Muscle of leg (tissue), 11 donors: ENCODE measurements around the gene CDKAL1. TPM values are rescaled to one million over a fixed set of nuclear protein-coding genes. Genes with fewer than 3 reads are reported as not detected.
"Not testable (repeated sequence)": the region's sequence is repeated elsewhere in the genome, so short reads cannot be mapped to it uniquely, and the experiment has no call there.

Source experiments
- DNase-seq: peaks from one replicate; pipeline ENCODE4 v3.0.0; 2013
- H3K27ac ChIP-seq: one replicate; pipeline ENCODE4 v1.5.1; 2013; ENCODE audit warnings: mild to moderate bottlenecking, low read length, control low read depth
- H3K27me3 ChIP-seq: one replicate; pipeline ENCODE4 v1.6.1; 2013; ENCODE audit warnings: low read length; ENCODE audit not compliant: control insufficient read depth, insufficient read depth
- H3K36me3 ChIP-seq: one replicate; pipeline ENCODE4 v1.6.1; 2013; ENCODE audit warnings: low read length; ENCODE audit not compliant: control insufficient read depth, insufficient read depth
- H3K4me1 ChIP-seq: one replicate; pipeline ENCODE4 v1.6.1; 2013; ENCODE audit warnings: low read length; ENCODE audit not compliant: control insufficient read depth, insufficient read depth
- H3K4me3 ChIP-seq: one replicate; pipeline ENCODE4 v1.5.1; 2013; ENCODE audit warnings: low read length, control low read depth
- H3K9me3 ChIP-seq: replicated peaks from 2 replicates; pipeline ENCODE4 v1.6.1; 2013; ENCODE audit warnings: low read depth, low read length; ENCODE audit not compliant: control insufficient read depth
- WGBS: methylation state at CpG from one replicate; pipeline ENCODE4 v1.1.5; 2013; ENCODE audit warnings: missing lambda C conversion rate; ENCODE audit not compliant: insufficient coverage; 5-methylcytosine and 5-hydroxymethylcytosine counted together
- polyA plus RNA-seq, 8 donors: library from polyadenylated mRNA; unstranded; fragments of 120-200 nt; gene quantifications; one replicate each; pipeline versions ENCODE4 v1.2.1 to v1.2.3, GENCODE V29; 2013; ENCODE audit warnings: inconsistent platforms in 1 of 8, low replicate concordance in 1 of 8; ENCODE audit not compliant: insufficient read length in 8 of 8, insufficient read depth in 1 of 8
- total RNA-seq: library from RNA; stranded (reverse); fragments of 120-200 nt; gene quantifications from one replicate; pipeline ENCODE4 v1.2.4, GENCODE V29; 2013

Gene CDKAL1
- total and polyA plus RNA-seq, 9 donors = 11.0 to 23.6 (median 13.0) TPM

DNA sequence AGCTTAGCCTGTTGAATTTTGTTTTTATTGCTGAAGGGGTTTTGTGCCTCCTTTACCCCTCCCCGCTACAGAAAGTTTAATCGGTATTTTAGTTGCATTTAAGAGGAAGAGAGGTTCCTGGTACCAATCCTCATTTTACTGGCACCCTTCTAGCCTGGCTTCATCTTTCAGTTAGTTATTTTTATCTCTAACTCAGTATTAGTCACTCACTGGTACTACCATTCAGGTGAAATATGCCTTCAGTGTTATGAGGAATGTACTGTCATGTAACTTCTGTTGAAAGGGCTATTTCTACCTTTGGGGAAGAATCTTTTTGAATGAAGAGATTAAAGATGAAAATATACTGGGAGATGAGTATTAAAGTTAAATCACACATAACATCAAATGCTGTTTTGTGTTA lies 211.8 kb downstream of the CDKAL1 start:
- no peaks in the 10 kb centered on the region for H3K36me3 ChIP-seq
- no CpG with 5 or more reads among the region's 2 CpGs for WGBS
- no peak overlapping the region for H3K27ac ChIP-seq

DNA sequence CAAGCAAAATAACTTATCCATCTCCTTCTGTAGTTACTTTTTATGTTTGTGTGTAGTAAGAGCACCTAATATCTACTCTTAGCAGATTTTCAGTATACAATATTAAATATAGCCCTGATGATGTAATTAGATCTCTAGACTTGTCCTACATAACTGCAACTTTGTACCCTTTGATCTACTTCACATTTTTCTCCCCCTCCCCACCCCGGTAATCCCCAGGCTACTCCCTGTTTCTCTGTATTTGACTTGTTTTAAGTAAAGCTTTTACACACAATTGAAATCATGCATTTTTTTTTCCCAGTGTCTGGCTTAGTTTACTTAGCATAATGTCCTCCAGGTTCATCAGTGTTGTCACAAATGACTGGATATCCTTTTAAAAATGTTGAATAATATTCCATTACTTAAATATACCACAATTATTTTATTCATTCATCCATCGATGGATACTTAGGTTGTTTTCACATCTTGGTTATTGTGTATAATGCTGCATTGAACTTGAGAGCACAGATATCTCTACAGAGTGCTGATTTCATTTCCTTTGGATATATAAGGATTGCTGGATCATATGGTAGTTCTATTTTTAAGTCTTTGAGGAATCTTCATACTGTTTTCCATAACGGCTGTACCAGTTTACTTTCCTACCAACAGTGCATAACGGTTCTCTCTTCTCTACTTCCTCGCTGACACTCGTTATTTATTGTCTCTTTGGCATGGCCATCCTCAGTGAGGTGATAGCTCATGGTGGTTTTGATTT lies 212.7 kb downstream of the CDKAL1 start:
- Histone ChIP-seq H3K27ac (no peak overlapping the region), H3K4me1 (no peaks in the 10 kb centered on the region), H3K27me3 (no peaks in the 10 kb centered on the region), H3K36me3 (no peaks in the 10 kb centered on the region), H3K9me3 (no peaks in the 10 kb centered on the region), H3K4me3 (no peak overlapping the region)
- WGBS = no CpG with 5 or more reads among the region's 6 CpGs
- DNase-seq = no peak

More for the DNA sequence above, 211.8 kb downstream of the CDKAL1 start:
- Histone ChIP-seq H3K27me3 (no peaks in the 10 kb centered on the region), H3K4me3 (no peak overlapping the region), H3K4me1 (no peaks in the 10 kb centered on the region), H3K9me3 (no peaks in the 10 kb centered on the region)
- DNase-seq = no peak

DNA sequence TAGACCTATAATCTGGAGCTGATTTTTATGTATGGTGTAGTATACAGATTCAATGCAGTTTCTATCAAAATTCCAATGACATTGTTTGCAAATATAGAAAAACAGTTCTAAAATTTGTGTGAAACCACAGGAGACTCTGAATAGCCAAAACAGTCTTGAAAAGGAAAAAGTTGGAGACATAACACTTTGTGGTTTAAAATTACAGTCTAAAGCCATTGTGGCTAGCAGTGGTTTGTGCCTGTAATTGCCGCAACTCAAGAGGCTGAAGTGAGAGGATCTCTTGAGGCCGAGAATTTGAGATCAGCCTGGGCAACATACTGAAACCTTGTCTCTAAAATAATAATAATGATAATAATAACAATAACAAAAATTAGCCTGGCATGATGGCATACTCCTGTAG lies 213.7 kb downstream of the CDKAL1 start:
- no peaks in the 10 kb centered on the region for H3K27me3 ChIP-seq
- H3K4me1 ChIP-seq = no peaks in the 10 kb centered on the region
- no peak overlapping the region for H3K27ac ChIP-seq
- no CpG with 5 or more reads among the region's 2 CpGs for WGBS
- no peaks in the 10 kb centered on the region for H3K36me3 ChIP-seq
- DNase-seq = no peak
- H3K9me3 ChIP-seq = no peaks in the 10 kb centered on the region
- no peak overlapping the region for H3K4me3 ChIP-seq

DNA sequence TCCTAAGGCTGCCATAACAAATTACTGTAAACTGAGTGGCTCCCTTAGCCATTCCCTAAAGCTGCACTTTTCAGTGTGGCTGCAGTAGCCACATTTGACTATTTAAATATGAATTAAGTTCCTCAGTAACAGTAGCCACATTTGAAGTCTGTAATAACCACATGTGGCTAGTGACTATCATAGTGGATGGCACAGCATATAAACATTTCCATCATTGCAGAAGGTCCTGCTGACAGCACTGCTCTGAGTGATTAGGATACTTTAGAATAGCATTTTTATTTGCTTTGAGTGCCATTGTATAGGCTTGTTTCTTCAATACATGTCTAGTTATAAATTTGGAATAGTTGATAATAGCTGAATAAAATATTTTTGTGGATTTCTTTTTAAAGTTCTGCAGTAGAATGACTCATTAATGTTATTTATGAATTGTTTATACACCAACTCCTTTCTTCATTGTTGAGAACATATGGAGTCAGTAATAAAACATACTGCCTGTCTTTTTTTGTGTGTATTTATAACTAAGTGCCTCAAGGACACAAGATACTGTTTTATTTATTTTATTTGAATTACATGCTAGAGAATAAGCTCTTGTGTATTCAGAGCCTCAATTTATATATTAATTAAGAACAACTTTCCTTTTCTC lies 217.2 kb downstream of the CDKAL1 start:
- Histone ChIP-seq H3K4me1 (no peaks in the 10 kb centered on the region), H3K36me3 (no peaks in the 10 kb centered on the region), H3K9me3 (no peaks in the 10 kb centered on the region), H3K27ac (no peak overlapping the region), H3K27me3 (no peaks in the 10 kb centered on the region), H3K4me3 (no peak overlapping the region)
- no peak for DNase-seq

DNA sequence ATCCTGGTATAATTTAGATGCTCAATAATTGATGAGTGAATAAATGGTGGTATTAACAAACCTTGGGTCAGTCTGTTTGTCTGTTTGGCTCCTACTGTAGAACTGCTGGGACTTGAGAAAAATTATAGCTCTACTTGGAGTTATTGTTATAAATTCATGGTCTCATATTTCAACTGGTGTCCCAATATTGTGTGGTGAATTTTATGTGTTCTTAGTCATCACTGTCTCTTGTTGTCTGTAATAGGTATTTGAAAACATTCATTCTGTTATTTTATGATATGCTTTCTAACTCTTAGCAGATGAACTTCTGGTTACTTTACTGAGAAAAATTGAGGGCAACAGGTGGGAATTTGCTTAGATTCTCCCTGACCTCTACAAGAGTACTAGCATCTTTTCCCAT lies 221.4 kb downstream of the CDKAL1 start:
- Histone ChIP-seq H3K4me3 (no peak overlapping the region), H3K27ac (no peak overlapping the region), H3K36me3 (no peaks in the 10 kb centered on the region), H3K27me3 (no peaks in the 10 kb centered on the region), H3K9me3 (no peaks in the 10 kb centered on the region), H3K4me1 (no peaks in the 10 kb centered on the region)
- no peak for DNase-seq

DNA sequence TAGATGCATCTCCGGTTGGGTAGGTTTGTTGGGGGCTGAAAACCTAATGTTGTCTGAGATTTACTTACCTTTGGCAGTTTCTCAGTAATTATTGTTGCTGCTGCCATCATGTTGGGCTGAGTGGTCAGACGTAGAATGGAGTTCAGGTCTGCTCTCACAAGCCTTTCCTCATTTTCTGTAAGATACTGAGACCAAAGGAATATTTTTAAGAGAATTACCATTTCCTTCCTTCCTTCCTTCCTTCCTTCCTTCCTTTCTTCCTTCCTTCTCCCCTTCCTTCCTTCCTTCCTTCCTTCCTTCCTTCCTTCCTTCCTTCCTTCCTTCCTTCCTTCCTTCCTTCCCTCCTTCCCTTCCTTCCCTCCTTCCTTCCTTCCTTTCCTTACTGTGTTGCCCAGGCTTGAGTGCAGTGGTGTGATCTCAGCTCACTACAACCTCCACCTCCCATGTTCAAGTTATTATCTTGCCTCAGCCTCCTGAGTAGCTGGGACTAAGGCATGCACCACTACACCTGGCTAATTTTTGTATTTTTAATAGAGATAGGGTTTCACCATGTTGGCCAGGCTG lies 222.4 kb downstream of the CDKAL1 start:
- not testable (repeated sequence) for H3K9me3 ChIP-seq, H3K27ac ChIP-seq, DNase-seq, H3K36me3 ChIP-seq, H3K4me1 ChIP-seq, H3K27me3 ChIP-seq, H3K4me3 ChIP-seq
- no CpG with 5 or more reads among the region's 2 CpGs for WGBS

DNA sequence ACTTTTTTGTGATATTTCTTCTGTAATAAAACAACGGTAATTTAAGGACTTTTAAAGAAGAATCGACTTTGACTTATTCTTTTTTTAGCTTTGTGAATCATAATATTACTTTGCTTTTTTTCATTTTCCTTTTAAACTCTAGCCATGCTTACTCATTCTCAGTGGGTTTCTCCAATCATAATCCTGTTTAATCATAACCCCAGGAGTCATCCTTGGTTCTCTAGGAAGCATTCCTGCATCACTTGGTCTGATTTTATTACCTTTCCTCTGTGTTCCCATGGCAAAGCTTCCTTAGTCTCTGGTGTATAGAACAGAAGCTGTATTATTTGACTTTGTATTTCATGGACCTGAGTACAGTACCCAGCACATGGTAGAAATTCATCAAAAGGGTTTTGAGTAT lies 223.5 kb downstream of the CDKAL1 start:
- no peaks in the 10 kb centered on the region for H3K36me3 ChIP-seq
- no peaks in the 10 kb centered on the region for H3K4me1 ChIP-seq
- H3K27me3 ChIP-seq = no peaks in the 10 kb centered on the region
- DNase-seq = no peak
- no CpG with 5 or more reads among the region's 2 CpGs for WGBS
- H3K27ac ChIP-seq = no peak overlapping the region
- no peaks in the 10 kb centered on the region for H3K9me3 ChIP-seq
- H3K4me3 ChIP-seq = no peak overlapping the region

DNA sequence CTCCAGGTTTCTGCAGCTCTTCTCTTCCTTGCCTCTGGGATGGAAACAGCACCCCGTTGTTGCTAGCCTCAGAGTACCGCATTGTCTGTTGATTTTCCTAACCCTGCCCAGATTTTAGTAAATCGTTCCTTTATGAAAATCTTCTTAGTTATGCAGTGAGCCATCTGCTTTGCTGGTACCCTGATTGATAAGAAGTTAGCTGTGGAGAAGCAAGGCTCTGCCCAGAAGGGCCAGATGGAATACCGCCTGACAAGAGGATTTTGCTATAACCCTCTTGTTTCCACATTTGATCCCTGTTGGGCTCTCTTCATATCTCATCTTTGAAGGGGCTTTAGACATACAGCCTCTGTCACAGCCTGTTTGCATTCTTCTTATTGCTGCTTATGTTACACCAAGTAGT lies 229.0 kb downstream of the CDKAL1 start:
- H3K27ac ChIP-seq = no peak overlapping the region
- no peak for DNase-seq
- no peaks in the 10 kb centered on the region for H3K9me3 ChIP-seq
- H3K27me3 ChIP-seq = no peaks in the 10 kb centered on the region
- H3K36me3 ChIP-seq = no peaks in the 10 kb centered on the region
- WGBS = 100% methylated on average over 3 of the region's 4 CpGs
- H3K4me1 ChIP-seq = no peaks in the 10 kb centered on the region
- H3K4me3 ChIP-seq = no peak overlapping the region

DNA sequence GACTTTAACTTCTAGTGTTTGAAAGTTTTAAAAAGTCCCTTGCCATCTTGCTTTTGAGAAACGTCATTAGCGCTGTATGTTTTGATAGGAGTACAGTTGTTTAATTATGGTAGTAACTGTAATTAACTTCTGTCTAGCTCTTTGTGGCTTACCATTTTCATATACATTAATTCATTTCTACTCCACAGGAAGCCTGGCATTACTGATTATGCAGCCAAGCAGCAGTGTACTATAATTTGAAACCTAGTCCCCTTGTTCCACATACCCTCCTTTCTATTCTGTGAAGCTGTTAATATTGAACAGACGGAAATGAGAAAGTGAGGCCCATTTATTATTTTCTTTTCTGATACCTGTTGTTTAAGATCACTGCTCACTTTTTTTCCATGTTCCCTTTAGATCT lies 235.4 kb downstream of the CDKAL1 start:
- no CpG with 5 or more reads among the region's 3 CpGs for WGBS
- no peaks in the 10 kb centered on the region for H3K4me1 ChIP-seq
- H3K27me3 ChIP-seq = no peaks in the 10 kb centered on the region
- H3K9me3 ChIP-seq = no peaks in the 10 kb centered on the region
- H3K4me3 ChIP-seq = no peak overlapping the region
- no peak for DNase-seq
- H3K36me3 ChIP-seq = no peaks in the 10 kb centered on the region
- no peak overlapping the region for H3K27ac ChIP-seq

DNA sequence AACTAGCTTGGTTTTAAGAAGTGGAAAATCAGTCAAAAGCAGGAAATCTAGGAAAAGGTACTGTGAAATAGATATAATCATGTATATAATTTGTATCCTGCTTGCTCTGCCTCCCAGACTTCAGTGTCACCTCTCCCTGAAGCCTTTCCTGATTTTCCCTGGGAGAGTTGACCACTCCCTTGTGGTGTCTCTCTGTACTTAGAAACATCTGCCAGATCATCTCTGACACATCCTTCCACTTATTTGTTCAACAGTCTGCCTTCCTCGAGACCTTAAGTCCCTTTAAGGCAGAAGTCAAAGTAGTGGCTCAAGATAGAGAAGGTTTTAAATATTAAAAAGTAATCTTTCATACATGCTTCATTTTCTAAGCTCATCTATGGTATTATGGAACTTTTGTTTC lies 236.5 kb downstream of the CDKAL1 start:
- H3K27me3 ChIP-seq = no peaks in the 10 kb centered on the region
- H3K4me3 ChIP-seq = no peak overlapping the region
- no CpG with 5 or more reads among the region's 1 CpG for WGBS
- DNase-seq = no peak
- no peak overlapping the region for H3K27ac ChIP-seq
- no peaks in the 10 kb centered on the region for H3K9me3 ChIP-seq
- H3K4me1 ChIP-seq = no peaks in the 10 kb centered on the region
- no peaks in the 10 kb centered on the region for H3K36me3 ChIP-seq
